Measurements from ENCODE around the gene TMUB2.

TMUB2 gene

DNA sequence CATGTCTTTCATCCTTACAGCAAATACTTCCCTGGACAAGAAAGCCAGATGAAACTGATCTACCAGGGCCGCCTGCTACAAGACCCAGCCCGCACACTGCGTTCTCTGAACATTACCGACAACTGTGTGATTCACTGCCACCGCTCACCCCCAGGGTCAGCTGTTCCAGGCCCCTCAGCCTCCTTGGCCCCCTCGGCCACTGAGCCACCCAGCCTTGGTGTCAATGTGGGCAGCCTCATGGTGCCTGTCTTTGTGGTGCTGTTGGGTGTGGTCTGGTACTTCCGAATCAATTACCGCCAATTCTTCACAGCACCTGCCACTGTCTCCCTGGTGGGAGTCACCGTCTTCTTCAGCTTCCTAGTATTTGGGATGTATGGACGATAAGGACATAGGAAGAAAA lies 3.7 kb downstream of the TMUB2 start:
- TF ChIP-seq PAX5 (IDR thresholded peaks at IDR 0.05; ENCODE audit: insufficient read depth, low read length, severe bottlenecking) (no peak), POLR2A (IDR thresholded peaks at IDR 0.05; ENCODE audit: low read depth, low read length) (no peak), TAF1 (IDR thresholded peaks at IDR 0.05; ENCODE audit: low read depth, low read length) (no peak), POLR2AphosphoS5 (IDR thresholded peaks at IDR 0.05; ENCODE audit: low read depth, low read length) (no peak), POU2F2 (IDR thresholded peaks at IDR 0.05; ENCODE audit: low read depth, low read length) (no peak), SPI1 (IDR thresholded peaks at IDR 0.05; ENCODE audit: low read depth, low read length) (no peak)
- no peak for DNase-seq (ENCODE audit: insufficient read length, low spot score)

DNA sequence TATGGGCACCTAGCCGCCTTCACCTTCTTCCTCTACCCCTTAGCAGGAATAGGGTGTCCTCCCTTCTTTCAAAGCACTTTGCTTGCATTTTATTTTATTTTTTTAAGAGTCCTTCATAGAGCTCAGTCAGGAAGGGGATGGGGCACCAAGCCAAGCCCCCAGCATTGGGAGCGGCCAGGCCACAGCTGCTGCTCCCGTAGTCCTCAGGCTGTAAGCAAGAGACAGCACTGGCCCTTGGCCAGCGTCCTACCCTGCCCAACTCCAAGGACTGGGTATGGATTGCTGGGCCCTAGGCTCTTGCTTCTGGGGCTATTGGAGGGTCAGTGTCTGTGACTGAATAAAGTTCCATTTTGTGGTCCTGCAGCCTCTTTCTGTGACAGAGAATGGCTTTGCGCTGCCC lies 4.6 kb downstream of the TMUB2 start:
- DNase-seq (ENCODE audit: insufficient read length, low spot score): no peak
- TF ChIP-seq PAX5 (IDR thresholded peaks at IDR 0.05; ENCODE audit: insufficient read depth, low read length, severe bottlenecking) (no peak), POLR2AphosphoS5 (IDR thresholded peaks at IDR 0.05; ENCODE audit: low read depth, low read length) (no peak), POLR2A (IDR thresholded peaks at IDR 0.05; ENCODE audit: low read depth, low read length) (no peak), SPI1 (IDR thresholded peaks at IDR 0.05; ENCODE audit: low read depth, low read length) (no peak), POU2F2 (IDR thresholded peaks at IDR 0.05; ENCODE audit: low read depth, low read length) (no peak), TAF1 (IDR thresholded peaks at IDR 0.05; ENCODE audit: low read depth, low read length) (no peak)
- FAIRE-seq: no peak

More for the DNA sequence above, 3.7 kb downstream of the TMUB2 start:
- FAIRE-seq: no peak

DNA sequence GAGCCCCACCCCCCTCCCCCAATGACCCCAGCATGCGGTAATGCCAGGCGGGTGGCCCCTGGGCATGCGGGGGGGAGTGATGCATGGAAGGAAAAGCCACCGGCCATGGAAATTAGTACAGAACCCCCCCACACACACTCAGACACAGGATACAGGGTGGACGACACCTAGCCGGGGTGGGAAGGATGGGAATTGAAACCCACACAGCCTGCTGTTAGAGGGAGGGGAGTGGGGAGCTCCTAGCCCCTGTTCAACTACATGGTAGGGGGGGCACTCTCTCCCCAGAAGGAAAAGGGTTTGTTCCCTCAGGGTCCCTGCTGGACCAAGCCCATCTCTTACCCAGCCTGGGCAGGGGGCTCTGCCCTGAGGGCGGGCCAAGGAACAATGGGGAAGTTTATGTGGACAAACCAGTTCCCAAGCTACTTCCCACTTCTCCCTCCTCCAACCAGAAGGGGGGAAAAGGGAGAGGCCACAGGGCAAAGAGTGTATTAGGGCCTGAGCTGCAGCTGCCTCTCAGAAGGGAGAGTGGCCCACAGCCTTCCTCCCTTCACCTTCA lies 5.2 kb downstream of the TMUB2 start:
- no peak for FAIRE-seq
- TF ChIP-seq POLR2AphosphoS5 (IDR thresholded peaks at IDR 0.05; ENCODE audit: low read depth, low read length) (no peak; the same call in none of the 2 replicates), TAF1 (IDR thresholded peaks at IDR 0.05; ENCODE audit: low read depth, low read length) (no peak), POLR2A (IDR thresholded peaks at IDR 0.05; ENCODE audit: low read depth, low read length) (no peak), POU2F2 (IDR thresholded peaks at IDR 0.05; ENCODE audit: low read depth, low read length) (no peak), PAX5 (IDR thresholded peaks at IDR 0.05; ENCODE audit: insufficient read depth, low read length, severe bottlenecking) (no peak), SPI1 (IDR thresholded peaks at IDR 0.05; ENCODE audit: low read depth, low read length) (no peak)

DNA sequence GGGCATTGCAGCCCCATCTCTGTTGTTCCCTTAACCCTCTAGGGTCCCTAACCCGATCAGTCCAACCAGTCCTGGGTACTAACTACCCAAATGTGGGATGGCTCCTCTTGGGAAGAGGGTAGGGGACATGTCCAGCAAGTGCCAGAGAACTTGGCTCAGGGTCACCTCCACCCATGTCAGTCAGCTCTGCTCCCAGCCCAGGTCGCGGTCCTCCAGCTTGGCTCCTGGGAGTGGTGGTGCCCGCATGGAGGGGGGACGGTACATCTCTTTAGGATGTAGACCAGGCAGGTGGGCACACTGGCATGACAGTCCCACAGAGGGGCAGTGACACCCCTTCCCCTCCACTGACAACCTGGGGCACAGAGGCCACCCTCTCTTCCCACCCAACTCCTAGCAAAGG lies 6.0 kb downstream of the TMUB2 start:
- TF ChIP-seq PAX5 (IDR thresholded peaks at IDR 0.05; ENCODE audit: insufficient read depth, low read length, severe bottlenecking) (no peak), POLR2A (IDR thresholded peaks at IDR 0.05; ENCODE audit: low read depth, low read length) (0 out of 2 replicates have a peak, but pooled peaks have one; percentile 22)
- FAIRE-seq: no peak
- no peak for DNase-seq (ENCODE audit: insufficient read length, low spot score)

More for the DNA sequence above, 5.2 kb downstream of the TMUB2 start:
- DNase-seq (ENCODE audit: insufficient read length, low spot score): no peak

DNA sequence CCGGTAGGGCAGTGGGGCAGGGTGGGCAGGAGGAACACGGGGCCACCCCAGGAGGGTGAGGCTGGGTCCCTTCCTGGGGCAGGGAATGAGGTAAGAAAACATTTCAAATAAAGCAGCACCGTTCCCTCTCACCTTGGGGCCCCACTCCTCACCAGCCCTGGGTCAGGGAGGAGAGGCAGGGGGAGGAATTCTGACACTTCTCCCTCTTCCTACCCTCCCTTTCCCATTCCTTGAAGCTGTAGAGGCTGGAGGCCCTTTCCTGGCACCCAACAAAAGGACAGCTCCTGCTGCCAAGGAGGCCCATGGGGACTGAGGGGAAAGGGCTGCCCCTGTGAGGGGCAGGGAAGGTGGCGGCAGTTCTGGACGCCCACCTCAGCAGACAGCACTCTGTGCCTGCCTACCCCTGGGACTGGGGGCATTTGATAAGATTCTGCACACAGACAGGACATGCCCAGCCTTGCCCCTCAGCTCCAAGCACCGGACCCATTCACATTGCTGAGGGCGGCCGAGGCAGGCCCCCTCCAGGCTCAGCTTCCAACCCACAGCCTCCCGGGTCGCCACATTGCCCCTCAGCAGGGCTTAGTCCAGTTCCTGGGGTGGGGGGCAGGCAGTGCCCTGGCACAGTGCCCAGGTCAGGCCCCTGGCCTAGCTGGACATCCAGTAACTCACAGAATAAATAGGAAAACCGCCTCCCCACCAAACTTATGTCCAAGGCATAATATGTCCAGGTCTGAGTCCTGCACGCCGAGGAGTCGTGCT lies 6.7 kb downstream of the TMUB2 start:
- TF ChIP-seq SPI1 (IDR thresholded peaks at IDR 0.05; ENCODE audit: low read depth, low read length): no peak
- TF ChIP-seq POU2F2 (IDR thresholded peaks at IDR 0.05; ENCODE audit: low read depth, low read length): no peak
- TF ChIP-seq PAX5 (IDR thresholded peaks at IDR 0.05; ENCODE audit: insufficient read depth, low read length, severe bottlenecking): no peak
- no peak for TF ChIP-seq TAF1 (IDR thresholded peaks at IDR 0.05; ENCODE audit: low read depth, low read length)
- TF ChIP-seq POLR2AphosphoS5 (IDR thresholded peaks at IDR 0.05; ENCODE audit: low read depth, low read length): no peak
- TF ChIP-seq POLR2A (IDR thresholded peaks at IDR 0.05; ENCODE audit: low read depth, low read length): no peak
- DNase-seq (ENCODE audit: insufficient read length, low spot score) (no peak), FAIRE-seq (no peak)

DNA sequence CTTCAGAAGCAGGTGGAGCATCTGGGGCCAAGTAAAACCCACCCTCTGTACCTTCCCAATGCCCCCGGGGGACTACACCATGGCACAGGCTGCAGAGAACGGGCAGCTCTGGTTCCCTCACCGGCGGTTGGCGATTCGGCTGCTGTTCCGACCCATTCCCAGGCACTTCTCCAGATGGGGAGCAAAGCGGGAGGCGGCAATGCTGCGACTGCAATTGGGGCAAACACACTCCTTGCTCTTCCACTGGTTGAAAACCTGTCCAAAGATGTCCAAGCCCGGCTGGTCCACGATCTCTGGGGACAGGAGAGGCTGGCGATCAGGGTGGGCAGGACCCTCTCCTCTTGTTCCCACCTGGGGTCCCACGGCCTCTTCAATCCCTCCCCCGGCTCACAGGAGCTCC lies 10.3 kb downstream of the TMUB2 start:
- FAIRE-seq (no peak), DNase-seq (ENCODE audit: insufficient read length, low spot score) (no peak)
- TF ChIP-seq POU2F2 (IDR thresholded peaks at IDR 0.05; ENCODE audit: low read depth, low read length) (no peak), POLR2A (IDR thresholded peaks at IDR 0.05; ENCODE audit: low read depth, low read length) (no peak), POLR2AphosphoS5 (IDR thresholded peaks at IDR 0.05; ENCODE audit: low read depth, low read length) (no peak), SPI1 (IDR thresholded peaks at IDR 0.05; ENCODE audit: low read depth, low read length) (no peak), PAX5 (IDR thresholded peaks at IDR 0.05; ENCODE audit: insufficient read depth, low read length, severe bottlenecking) (no peak), TAF1 (IDR thresholded peaks at IDR 0.05; ENCODE audit: low read depth, low read length) (no peak)

DNA sequence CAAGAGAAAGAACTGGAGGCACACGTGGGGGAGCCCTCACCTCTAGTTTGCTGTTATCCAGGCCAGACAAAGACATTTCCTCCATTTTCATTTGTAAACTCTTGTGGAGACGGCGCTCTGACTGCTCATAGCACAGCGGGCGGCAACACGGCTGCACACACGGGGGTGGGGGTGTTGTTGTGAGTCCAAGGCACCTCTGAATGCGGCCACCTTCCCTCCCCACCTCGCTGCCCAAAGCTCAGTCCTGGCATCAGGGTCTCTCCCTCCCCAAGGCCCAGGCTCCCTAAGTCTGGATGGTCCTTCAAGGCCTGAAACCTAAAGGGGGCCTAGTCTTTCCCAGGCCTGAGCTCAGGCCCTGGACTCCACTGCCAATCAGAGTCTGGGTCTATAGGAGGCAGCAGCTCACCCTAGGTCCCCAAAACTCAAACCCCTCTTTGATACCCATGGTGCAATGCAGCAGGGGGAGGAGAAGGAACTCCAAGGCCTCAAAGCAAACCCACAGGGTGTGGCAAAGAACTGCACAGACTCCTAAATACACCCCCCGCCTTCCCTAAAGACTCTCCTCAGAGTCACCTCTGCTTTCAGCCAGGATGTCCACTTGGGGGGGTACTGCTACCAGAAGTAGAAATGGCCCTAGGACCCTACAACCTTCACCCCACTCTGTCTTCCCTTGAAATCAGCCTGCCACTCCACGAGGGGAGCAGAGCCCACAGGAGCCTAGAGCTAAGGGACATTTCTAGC lies 11.4 kb downstream of the TMUB2 start:
- FAIRE-seq (peak; percentile 90), DNase-seq (ENCODE audit: insufficient read length, low spot score) (peak; percentile 65)

DNA sequence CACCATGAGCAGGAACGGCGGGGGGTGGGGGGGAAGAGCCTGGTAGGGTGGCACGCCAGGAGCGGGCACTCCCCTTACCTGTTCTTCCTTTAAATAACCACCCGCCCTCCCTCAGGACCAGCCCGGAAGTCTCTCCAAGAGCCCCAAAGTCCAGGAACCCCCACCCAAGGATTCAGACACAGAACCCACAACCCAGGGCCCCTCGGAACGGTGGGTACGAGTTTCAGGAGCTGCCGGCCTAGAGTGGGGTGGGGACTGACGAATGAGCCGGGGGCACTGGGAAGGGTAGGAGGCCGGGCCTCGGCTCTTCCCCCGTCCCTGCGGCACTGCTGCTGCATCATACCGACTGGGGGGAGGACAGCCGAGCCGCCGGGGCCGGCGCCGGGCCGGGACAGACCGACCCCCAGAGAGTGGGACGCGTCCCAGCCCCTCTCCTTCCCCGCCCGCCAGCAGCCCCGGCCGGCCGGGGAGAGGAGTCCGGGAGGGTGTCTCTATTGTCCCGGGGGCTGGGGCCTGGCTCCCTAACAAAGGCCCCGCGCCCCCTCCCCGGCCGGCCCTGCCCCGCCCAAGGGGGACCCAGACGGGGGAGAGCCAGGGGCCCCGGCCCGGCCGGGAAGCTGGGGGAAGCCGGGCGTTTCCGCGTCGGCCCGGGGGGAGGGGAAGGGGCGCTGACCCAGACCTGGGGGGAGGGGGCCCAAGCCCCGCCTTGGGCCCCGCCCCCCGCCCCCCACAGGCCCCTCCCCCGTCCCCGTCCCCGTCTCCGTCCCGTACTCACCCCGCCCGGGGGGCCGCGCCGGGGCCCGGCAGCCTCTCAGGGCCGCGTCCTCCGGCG lies 12.2 kb downstream of the TMUB2 start:
- TF ChIP-seq POLR2A (IDR thresholded peaks at IDR 0.05; ENCODE audit: low read depth, low read length): no peak
- no peak for TF ChIP-seq PAX5 (IDR thresholded peaks at IDR 0.05; ENCODE audit: insufficient read depth, low read length, severe bottlenecking)
- no peak for TF ChIP-seq SPI1 (IDR thresholded peaks at IDR 0.05; ENCODE audit: low read depth, low read length)
- TF ChIP-seq POU2F2 (IDR thresholded peaks at IDR 0.05; ENCODE audit: low read depth, low read length): no peak
- TF ChIP-seq POLR2AphosphoS5 (IDR thresholded peaks at IDR 0.05; ENCODE audit: low read depth, low read length): 0 out of 2 replicates have a peak, but pooled peaks have one; percentile 2
- TF ChIP-seq TAF1 (IDR thresholded peaks at IDR 0.05; ENCODE audit: low read depth, low read length): peak; percentile 14; the same call in 1 of the 2 replicates
- FAIRE-seq: peak; percentile 45

More for the DNA sequence above, 11.4 kb downstream of the TMUB2 start:
- TF ChIP-seq POLR2AphosphoS5 (IDR thresholded peaks at IDR 0.05; ENCODE audit: low read depth, low read length): no peak; the same call in 1 of the 2 replicates
- TF ChIP-seq POU2F2 (IDR thresholded peaks at IDR 0.05; ENCODE audit: low read depth, low read length): no peak; the same call in 1 of the 2 replicates
- TF ChIP-seq TAF1 (IDR thresholded peaks at IDR 0.05; ENCODE audit: low read depth, low read length): 0 out of 2 replicates have a peak, but pooled peaks have one; percentile 12
- peak; percentile 24; the same call in 1 of the 2 replicates for TF ChIP-seq POLR2A (IDR thresholded peaks at IDR 0.05; ENCODE audit: low read depth, low read length)
- TF ChIP-seq SPI1 (IDR thresholded peaks at IDR 0.05; ENCODE audit: low read depth, low read length): no peak
- no peak for TF ChIP-seq PAX5 (IDR thresholded peaks at IDR 0.05; ENCODE audit: insufficient read depth, low read length, severe bottlenecking)

More for the DNA sequence above, 12.2 kb downstream of the TMUB2 start:
- peak; percentile 84 for DNase-seq (ENCODE audit: insufficient read length, low spot score)

Measured in GM12891 (cell line).